Activated naive CD8-positive, alpha-beta T cell treated with anti-CD3 and anti-CD28 coated beads for 36 hours (primary cell): Measurements from ENCODE around the gene BFAR. TPM values are rescaled to one million over a fixed set of nuclear protein-coding genes. Genes with fewer than 3 reads are reported as not detected.
"Not testable (repeated sequence)": the region's sequence is repeated elsewhere in the genome, so short reads cannot be mapped to it uniquely, and the experiment has no call there.

Experiments
- DNase-seq: peaks from one replicate; pipeline ENCODE4 v3.0.0; 2021
- H3K27ac Mint-ChIP-seq: one replicate; pipeline ENCODE4 v1.8.0; 2022; ENCODE audit warnings: mild to moderate bottlenecking, moderate library complexity, mixed read lengths
- H3K27me3 Mint-ChIP-seq: one replicate; pipeline ENCODE4 v1.8.0; 2022; ENCODE audit warnings: mild to moderate bottlenecking, mixed read lengths
- H3K36me3 Mint-ChIP-seq: one replicate; pipeline ENCODE4 v1.8.0; 2021; ENCODE audit warnings: mild to moderate bottlenecking, mixed read lengths
- H3K4me1 Mint-ChIP-seq: one replicate; pipeline ENCODE4 v1.8.0; 2021; ENCODE audit warnings: mixed read lengths
- H3K4me3 Mint-ChIP-seq: one replicate; pipeline ENCODE4 v1.8.0; 2022; ENCODE audit warnings: mild to moderate bottlenecking, moderate library complexity, mixed read lengths
- H3K9me3 Mint-ChIP-seq: one replicate; pipeline ENCODE4 v1.8.0; 2022; ENCODE audit warnings: mixed read lengths
- total RNA-seq, 2 experiments: library from RNA; stranded (reverse); gene quantifications; one replicate each; pipeline ENCODE4 v1.2.3, GENCODE V29; 2021

BFAR gene
- total RNA-seq, 2 experiments from 2014 or later, result 72.1 to 75.7 TPM

- peaks cover 23% of the 10 kb centered on the region for H3K36me3 Mint-ChIP-seq
- DNase-seq, result peak; percentile 8
- no peaks in the 10 kb centered on the region for H3K27me3 Mint-ChIP-seq
- H3K4me1 Mint-ChIP-seq, result peaks cover 7% of the 10 kb centered on the region
- H3K9me3 Mint-ChIP-seq, result no peaks in the 10 kb centered on the region
- peak overlapping the region; percentile 81 for H3K27ac Mint-ChIP-seq
- H3K4me3 Mint-ChIP-seq, result no peak overlapping the region
Measured at GRCh38 chr16:14658063-14658462, 25.3 kb downstream of the BFAR start.

DNA sequence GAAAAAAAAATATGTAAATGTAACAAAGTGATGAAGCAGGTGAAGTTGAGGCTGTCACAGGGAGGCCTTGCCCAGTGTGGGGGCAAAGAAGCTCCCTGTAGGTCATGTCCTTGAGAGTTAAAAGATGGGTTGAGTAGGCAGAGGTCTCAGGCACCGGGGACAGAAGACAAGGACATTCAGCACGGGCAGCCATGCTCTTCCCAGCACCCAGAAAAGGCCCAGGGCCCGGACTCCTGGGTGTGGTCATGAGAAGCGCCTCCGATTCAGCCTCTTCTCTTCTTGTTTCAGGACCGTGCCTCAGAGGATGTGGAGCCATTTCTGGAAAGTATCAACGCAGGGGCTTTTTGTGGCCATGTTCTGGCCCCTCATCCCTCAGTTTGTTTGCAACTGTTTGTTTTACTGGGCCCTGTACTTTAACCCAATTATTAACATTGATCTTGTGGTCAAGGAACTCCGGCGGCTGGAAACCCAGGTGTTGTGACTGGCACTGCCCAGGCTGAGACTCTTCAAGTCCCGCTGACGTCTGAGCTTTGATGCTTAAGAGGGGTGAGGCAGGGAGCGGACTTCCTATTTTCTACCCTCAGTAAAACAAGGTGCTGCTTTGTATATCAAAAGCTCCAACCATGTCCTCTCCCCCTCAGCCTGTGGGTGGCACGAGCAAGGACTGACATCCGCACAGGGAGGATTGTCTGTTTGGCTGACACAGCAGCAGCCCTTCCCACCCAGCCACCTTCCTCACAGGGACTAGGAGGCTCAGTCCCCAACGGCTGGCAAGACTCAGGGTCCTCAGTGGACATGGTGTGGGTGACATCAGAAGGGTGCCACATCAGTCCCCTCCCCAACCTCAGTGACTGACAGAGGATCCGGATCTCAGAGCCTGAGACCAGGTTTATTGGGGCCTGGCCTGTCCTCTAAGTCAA, 34.9 kb downstream of the BFAR start:
- peak overlapping the region; percentile 34 for H3K27ac Mint-ChIP-seq
- no peaks in the 10 kb centered on the region for H3K27me3 Mint-ChIP-seq
- no peak for DNase-seq
- no peak overlapping the region for H3K4me3 Mint-ChIP-seq
- H3K4me1 Mint-ChIP-seq, result peaks cover 7% of the 10 kb centered on the region
- peaks cover 32% of the 10 kb centered on the region for H3K36me3 Mint-ChIP-seq
- no peaks in the 10 kb centered on the region for H3K9me3 Mint-ChIP-seq

DNA sequence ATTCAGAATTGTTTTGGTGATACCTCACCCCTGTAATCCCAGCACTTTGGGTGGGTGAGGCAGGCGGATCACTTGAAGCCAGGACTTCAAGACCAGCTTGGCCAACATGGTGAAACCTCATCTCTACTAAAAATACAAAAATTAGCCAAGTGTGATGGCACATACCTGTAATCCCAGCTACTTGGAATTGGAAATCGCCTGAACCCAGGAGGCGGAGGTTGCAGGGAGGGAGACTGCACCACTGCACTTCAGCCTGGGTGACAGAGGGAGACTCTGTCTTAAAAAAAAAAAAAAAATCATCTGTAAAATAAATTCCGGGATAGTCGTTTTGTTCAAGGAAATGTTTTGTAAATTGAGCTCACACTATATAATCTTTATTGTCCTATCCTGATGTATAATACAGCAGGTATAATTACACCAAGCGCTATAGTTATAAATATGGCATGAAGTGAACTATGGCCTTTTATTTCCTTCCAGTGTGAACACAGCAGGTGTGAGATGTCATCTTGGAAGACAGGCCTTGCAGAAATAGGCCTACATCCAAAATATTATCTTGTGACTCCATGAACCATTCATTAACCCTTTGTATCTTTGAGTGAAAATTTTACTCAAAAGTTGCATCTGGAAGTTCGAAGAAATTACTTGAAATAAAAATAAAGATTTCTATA, 35.9 kb downstream of the BFAR start:
- no peak overlapping the region for H3K27ac Mint-ChIP-seq
- no peaks in the 10 kb centered on the region for H3K27me3 Mint-ChIP-seq
- peaks cover 10% of the 10 kb centered on the region for H3K4me1 Mint-ChIP-seq
- no peak overlapping the region for H3K4me3 Mint-ChIP-seq
- no peak for DNase-seq
- H3K36me3 Mint-ChIP-seq, result peaks cover 30% of the 10 kb centered on the region
- H3K9me3 Mint-ChIP-seq, result no peaks in the 10 kb centered on the region

DNA sequence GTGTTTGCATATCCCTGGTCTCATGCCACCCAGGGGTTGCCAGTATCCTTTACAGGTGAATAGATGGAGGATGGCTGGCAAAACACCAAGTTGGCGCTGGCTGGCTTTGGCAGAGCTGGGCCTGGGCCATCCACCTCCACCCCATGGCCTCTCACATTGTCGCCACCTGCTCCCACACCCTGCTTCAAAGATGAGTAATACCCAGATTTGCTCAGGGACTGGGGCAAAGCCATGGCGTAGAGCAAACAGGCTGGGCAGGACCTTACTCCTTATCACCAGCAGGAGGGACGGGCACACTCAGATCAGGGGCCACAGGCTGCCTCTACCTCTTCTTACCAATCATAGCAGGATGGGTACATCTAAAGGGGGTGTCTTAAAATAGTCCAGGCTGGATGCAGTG, 37.0 kb downstream of the BFAR start:
- Mint-ChIP-seq H3K27me3 (no peaks in the 10 kb centered on the region), H3K27ac (no peak overlapping the region), H3K4me3 (no peak overlapping the region), H3K36me3 (peaks cover 26% of the 10 kb centered on the region), H3K4me1 (peaks cover 11% of the 10 kb centered on the region), H3K9me3 (no peaks in the 10 kb centered on the region)
- no peak for DNase-seq

DNA sequence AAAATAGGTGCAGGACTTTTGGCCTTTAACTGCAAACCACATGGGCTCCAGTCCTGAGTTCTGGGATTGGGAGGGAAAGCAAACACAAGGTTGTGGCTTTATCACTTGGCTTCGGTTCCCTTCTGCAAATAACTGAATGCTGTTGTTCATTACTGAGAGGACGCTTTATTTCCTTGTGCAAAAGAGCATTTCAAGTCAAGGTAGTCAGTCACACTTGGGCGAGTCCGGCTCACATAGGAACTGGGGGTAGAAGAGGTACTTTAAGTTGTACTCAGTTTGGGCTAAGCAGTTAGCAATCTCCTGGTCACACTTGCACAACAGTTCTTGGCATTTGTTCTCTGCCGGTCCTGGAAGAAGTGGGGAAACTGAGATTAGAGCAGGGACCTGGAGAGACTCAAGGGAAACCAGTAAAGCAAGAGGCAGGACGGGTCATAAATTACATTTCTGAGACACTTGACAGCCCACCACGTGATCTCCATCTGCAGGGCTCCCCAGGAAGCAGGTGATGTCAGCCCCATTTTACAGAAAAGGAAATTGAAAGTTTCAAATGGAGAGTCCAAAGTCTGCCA, 39.7 kb downstream of the BFAR start:
- Mint-ChIP-seq H3K27me3 (no peaks in the 10 kb centered on the region), H3K27ac (peak overlapping the region; percentile 6), H3K9me3 (no peaks in the 10 kb centered on the region), H3K36me3 (peaks cover 17% of the 10 kb centered on the region), H3K4me3 (no peak overlapping the region), H3K4me1 (peaks cover 8% of the 10 kb centered on the region)
- DNase-seq, result peak; percentile 6

DNA sequence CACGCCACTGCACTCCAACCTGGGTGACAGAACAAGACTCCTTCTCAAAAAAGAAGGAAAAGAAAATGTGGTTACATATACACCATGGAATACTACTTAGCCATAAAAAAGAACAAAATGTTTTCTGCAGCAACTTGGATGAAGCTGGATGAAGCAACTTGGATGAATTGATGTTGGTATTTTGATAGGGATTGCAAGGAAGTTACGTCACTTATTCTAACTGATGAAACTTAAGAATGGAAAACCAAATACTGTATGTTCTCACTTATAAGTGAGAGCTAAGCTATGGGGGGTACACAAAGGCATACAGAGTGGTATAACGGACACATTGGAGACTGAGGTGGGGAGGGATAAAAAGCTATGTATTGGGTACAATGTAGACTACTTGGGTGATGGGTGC, 43.9 kb downstream of the BFAR start:
- H3K36me3 Mint-ChIP-seq, result no peaks in the 10 kb centered on the region
- no peak overlapping the region for H3K4me3 Mint-ChIP-seq
- H3K4me1 Mint-ChIP-seq, result peaks cover 8% of the 10 kb centered on the region
- H3K27ac Mint-ChIP-seq, result no peak overlapping the region
- H3K9me3 Mint-ChIP-seq, result no peaks in the 10 kb centered on the region
- no peak for DNase-seq
- no peaks in the 10 kb centered on the region for H3K27me3 Mint-ChIP-seq

DNA sequence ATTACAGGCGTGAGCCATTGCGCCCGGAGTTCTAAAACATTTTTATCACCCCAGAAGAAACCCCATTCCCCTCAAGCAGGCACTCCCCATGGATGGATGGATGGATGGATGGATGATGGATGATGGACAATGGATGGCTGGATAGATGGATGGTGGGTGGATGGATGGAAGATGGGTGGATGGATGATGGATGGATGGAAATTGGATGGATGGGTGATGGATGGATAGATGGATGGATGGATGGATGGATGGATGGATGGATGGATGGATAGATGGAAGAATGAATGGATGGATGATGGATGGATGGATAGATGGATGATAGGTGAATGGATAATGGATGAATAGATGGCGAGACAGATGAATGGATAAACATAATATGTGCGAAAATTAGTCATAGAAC, 44.9 kb downstream of the BFAR start:
- Mint-ChIP-seq H3K27ac (no peak overlapping the region), H3K4me3 (no peak overlapping the region), H3K4me1 (peaks cover 4% of the 10 kb centered on the region), H3K36me3 (no peaks in the 10 kb centered on the region), H3K27me3 (no peaks in the 10 kb centered on the region), H3K9me3 (no peaks in the 10 kb centered on the region)
- no peak for DNase-seq

DNA sequence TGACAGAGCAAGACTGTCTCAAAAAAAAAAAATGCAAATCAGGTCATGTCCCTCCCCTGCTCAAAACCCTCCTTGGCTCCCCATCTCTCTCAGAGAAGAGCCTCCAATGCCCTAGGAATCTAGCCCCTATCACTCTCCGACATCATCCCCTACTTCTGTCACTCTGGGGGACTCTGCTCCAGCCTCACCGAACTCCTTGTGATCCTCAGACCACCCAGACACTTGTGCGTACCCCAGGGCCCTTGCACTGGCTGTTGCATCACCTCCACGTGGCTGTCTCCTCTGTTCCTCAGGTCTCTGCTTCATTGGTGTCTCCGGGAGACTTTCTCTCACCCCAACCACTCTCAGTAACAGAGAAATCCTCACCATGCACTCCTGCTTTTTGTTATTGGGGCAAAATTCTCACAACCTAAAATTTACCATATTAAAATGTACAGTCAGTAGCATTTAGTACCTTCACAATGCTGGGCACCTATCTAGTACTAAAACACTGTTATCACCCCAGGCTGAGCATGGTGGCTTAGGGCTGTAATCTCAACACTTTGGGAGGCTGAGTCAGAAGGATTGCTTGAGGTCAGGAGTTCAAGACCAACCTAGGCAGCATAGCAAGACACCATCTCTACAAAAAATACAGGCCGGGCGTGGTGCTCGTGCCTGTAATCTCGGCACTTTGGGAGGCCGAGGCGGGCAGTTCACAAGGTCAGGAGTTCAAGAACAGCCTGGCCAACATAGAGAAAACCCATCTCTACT, 46.2 kb downstream of the BFAR start:
- no peak overlapping the region for H3K4me3 Mint-ChIP-seq
- no peak overlapping the region for H3K27ac Mint-ChIP-seq
- no peak for DNase-seq
- H3K4me1 Mint-ChIP-seq, result no peaks in the 10 kb centered on the region
- no peaks in the 10 kb centered on the region for H3K27me3 Mint-ChIP-seq
- H3K9me3 Mint-ChIP-seq, result no peaks in the 10 kb centered on the region
- H3K36me3 Mint-ChIP-seq, result no peaks in the 10 kb centered on the region

- H3K27ac Mint-ChIP-seq, H3K36me3 Mint-ChIP-seq, H3K9me3 Mint-ChIP-seq, H3K4me3 Mint-ChIP-seq, DNase-seq, H3K27me3 Mint-ChIP-seq, H3K4me1 Mint-ChIP-seq: not testable (repeated sequence)
Measured at GRCh38 chr16:14680396-14680795, 47.6 kb downstream of the BFAR start.

DNA sequence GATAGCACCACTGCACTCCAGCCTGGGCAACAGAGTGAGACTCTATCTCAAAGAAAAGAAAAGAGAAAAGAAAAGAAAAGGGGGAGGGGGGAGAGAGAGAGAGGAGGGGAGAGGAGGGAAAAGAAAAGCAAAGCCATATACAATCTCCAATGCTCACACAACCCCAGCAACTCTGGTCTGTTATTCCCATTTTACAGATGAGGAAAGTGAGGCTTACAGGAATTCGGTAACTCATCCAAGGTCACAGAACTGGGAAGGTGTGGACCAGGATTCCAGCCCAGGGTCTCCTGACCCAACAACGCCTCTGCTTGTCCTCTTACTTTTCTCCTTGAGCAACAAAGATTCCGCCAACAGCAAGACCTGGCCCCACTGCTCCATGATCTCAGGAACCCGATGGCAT, 48.4 kb downstream of the BFAR start:
- Mint-ChIP-seq H3K4me1 (no peaks in the 10 kb centered on the region), H3K36me3 (no peaks in the 10 kb centered on the region), H3K27me3 (no peaks in the 10 kb centered on the region), H3K9me3 (no peaks in the 10 kb centered on the region), H3K27ac (no peak overlapping the region), H3K4me3 (no peak overlapping the region)
- no peak for DNase-seq

DNA sequence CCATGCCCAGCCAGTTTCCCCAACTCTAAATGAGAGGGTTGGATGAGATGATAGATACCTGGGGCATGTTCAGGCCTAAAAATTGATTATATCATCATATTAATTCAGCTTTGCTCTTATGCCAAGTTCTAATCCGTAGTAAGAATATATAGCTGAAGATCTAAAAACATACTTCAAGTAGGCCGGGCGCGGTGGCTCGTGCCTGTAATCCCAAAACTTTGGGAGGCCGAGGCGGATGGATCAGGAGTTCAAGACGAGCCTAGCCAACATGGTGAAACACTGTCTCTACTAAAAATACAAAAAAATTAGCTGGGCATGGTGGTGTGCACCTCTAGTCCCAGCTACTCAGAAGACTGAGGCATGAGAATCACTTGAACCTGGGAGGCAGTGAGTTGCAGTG, 49.4 kb downstream of the BFAR start:
- H3K27me3 Mint-ChIP-seq, result no peaks in the 10 kb centered on the region
- no peaks in the 10 kb centered on the region for H3K36me3 Mint-ChIP-seq
- no peak overlapping the region for H3K4me3 Mint-ChIP-seq
- H3K9me3 Mint-ChIP-seq, result no peaks in the 10 kb centered on the region
- H3K27ac Mint-ChIP-seq, result no peak overlapping the region
- no peaks in the 10 kb centered on the region for H3K4me1 Mint-ChIP-seq
- DNase-seq, result no peak

DNA sequence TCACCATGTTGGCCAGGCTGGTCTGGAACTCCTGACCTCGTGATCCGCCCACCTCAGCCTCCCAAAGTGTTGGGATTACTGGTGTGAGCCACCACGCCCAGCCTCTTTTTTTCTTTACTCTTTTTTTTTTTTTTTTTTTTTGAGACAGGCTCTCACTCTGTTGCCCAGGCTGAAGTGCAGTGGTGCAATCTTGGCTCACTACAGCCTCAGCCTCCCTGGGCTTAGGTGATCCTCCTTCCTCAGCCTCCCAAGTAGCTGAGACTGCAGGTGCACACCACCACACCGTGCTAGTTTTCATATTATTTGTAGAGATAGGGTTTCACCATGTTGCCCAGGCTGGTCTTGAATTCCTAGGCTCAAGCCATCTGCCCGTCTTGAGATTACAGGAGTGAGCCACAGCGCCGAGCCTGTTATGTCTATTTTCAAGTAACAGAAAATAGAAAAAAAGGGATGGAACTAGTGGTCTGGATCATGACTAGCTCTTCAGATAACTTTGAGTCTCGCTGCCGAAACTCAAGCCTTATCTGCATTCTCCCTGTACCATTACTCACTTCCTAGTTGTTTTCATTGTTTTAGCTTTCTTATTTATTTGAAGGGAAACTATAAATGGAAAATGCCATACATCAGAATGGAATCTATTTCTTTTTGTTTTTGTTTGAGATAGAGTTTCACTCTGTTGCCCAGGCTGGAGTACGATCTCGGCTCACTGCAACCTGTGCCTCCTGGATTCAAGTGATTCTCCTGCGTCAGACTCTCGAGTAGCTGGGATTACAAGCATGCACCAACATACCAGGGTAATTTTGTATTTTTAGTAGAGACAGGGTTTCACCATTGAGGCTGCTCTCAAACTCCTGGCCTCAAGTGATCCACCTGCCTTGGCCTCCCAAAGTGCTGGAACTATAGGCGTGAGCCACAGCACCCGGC, 53.4 kb downstream of the BFAR start:
- not testable (repeated sequence) for DNase-seq, H3K9me3 Mint-ChIP-seq, H3K36me3 Mint-ChIP-seq, H3K4me3 Mint-ChIP-seq, H3K4me1 Mint-ChIP-seq, H3K27ac Mint-ChIP-seq, H3K27me3 Mint-ChIP-seq

DNA sequence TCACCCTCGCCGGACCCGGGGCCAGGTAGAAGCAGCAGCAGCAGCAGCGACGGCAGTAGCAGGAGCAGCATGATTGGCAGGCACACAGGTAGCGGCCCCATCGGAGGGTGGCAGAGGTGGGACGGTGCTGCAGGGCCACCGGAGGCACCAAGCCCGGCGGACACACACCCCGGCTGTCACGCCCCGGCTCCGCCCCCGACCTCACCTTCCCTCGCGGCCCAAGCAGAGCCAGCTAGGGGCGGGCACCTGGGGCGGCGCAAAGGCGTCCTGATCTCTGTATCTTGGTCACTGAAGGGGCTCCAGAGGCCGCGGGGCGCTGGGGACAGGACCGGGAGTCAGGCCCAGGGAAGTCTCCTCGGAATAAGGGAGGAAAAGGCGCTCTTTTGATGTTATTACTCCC, 61.4 kb downstream of the BFAR start, which contains the start of gene PLA2G10:
Gene PLA2G10, minus strand, starts transcription at position 180 of the 400 bp plus-strand sequence. Its CDS starts 79 bp downstream, at position 101.
- not testable (repeated sequence) for DNase-seq, H3K27ac Mint-ChIP-seq, H3K4me3 Mint-ChIP-seq, H3K27me3 Mint-ChIP-seq, H3K9me3 Mint-ChIP-seq, H3K4me1 Mint-ChIP-seq, H3K36me3 Mint-ChIP-seq

- H3K4me1 Mint-ChIP-seq, H3K27ac Mint-ChIP-seq, DNase-seq, H3K27me3 Mint-ChIP-seq, H3K4me3 Mint-ChIP-seq, H3K36me3 Mint-ChIP-seq, H3K9me3 Mint-ChIP-seq: not testable (repeated sequence)
Measured at GRCh38 chr16:14701859-14702258, 69.1 kb downstream of the BFAR start.
